ENCODE measurements around the gene TOGARAM2.
A peak's percentile ranks its signal among the peaks of the same experiment; 100 is the strongest.

TOGARAM2 gene

GRCh38 chr2:29056452-29056851 is 75.4 kb downstream of the TOGARAM2 start:
- DNase-seq (ENCODE audit: low spot score): no peak

- no peak for DNase-seq (ENCODE audit: low spot score)
Observed at GRCh38 chr2:29057006-29057405, 75.9 kb downstream of the TOGARAM2 start.

- no peak for DNase-seq (ENCODE audit: low spot score)
Observed at GRCh38 chr2:29059624-29060023, 78.5 kb downstream of the TOGARAM2 start.

- DNase-seq (ENCODE audit: low spot score): no peak
Observed at GRCh38 chr2:29060441-29060840, 79.3 kb downstream of the TOGARAM2 start.

GRCh38 chr2:29061176-29061575 is 80.1 kb downstream of the TOGARAM2 start:
- DNase-seq (ENCODE audit: low spot score): no peak

GRCh38 chr2:29061616-29062015 is 80.5 kb downstream of the TOGARAM2 start:
- no peak for DNase-seq (ENCODE audit: low spot score)

GRCh38 chr2:29062371-29062770 is 81.3 kb downstream of the TOGARAM2 start:
- DNase-seq (ENCODE audit: low spot score): no peak

- no peak for DNase-seq (ENCODE audit: low spot score)
Observed at GRCh38 chr2:29063056-29063455, 82.0 kb downstream of the TOGARAM2 start.

- no peak for DNase-seq (ENCODE audit: low spot score)
Observed at GRCh38 chr2:29063646-29064345, 82.7 kb downstream of the TOGARAM2 start.

- no peak for DNase-seq (ENCODE audit: low spot score)
Observed at GRCh38 chr2:29064346-29064715, 83.2 kb downstream of the TOGARAM2 start.

GRCh38 chr2:29064746-29065067 is 83.6 kb downstream of the TOGARAM2 start:
- no peak for DNase-seq (ENCODE audit: low spot score)

- DNase-seq (ENCODE audit: low spot score): no peak
Observed at GRCh38 chr2:29065068-29065811, 84.1 kb downstream of the TOGARAM2 start.

- DNase-seq (ENCODE audit: low spot score): no peak
Observed at GRCh38 chr2:29066271-29066860, 85.3 kb downstream of the TOGARAM2 start.

- DNase-seq (ENCODE audit: low spot score): no peak
Observed at GRCh38 chr2:29066997-29067605, 86.0 kb downstream of the TOGARAM2 start.

GRCh38 chr2:29068513-29068912 is 87.4 kb downstream of the TOGARAM2 start:
- DNase-seq (ENCODE audit: low spot score): no peak

GRCh38 chr2:29070526-29070925 is 89.4 kb downstream of the TOGARAM2 start:
- DNase-seq (ENCODE audit: low spot score): no peak

GRCh38 chr2:29071032-29071975 is 90.2 kb downstream of the TOGARAM2 start:
- DNase-seq (ENCODE audit: low spot score): no peak

- no peak for DNase-seq (ENCODE audit: low spot score)
Observed at GRCh38 chr2:29072251-29072650, 91.2 kb downstream of the TOGARAM2 start.

GRCh38 chr2:29072971-29073725 is 92.0 kb downstream of the TOGARAM2 start:
- no peak for DNase-seq (ENCODE audit: low spot score)

GRCh38 chr2:29073933-29074332 is 92.8 kb downstream of the TOGARAM2 start:
- DNase-seq (ENCODE audit: low spot score): no peak

- DNase-seq (ENCODE audit: low spot score): peak; percentile 16
Observed at GRCh38 chr2:29074411-29074810, 93.3 kb downstream of the TOGARAM2 start, which contains the start of gene PCARE. TSS of gene PCARE (minus strand) at chr2:29074523. CDS start at chr2:29074261, 262 bp downstream.
